Keratinocyte (primary cell): Measurements from ENCODE around the gene ARHGAP4. TPM values are rescaled to one million over a fixed set of nuclear protein-coding genes. Genes with fewer than 3 reads are reported as not detected.

Experiments
- DNase-seq: peaks from one replicate; pipeline ENCODE4 v3.0.0-alpha.2; 2011; ENCODE audit warnings: low read depth, missing footprints, low spot score
- FAIRE-seq: peaks from 2 replicates; lab custom pipeline; 2011; peaks lifted over from hg19 to GRCh38; lab: Jason Lieb, UNC
- H2AFZ ChIP-seq: 2 replicates; pipeline ENCODE4 v1.6.0; 2012; ENCODE audit warnings: low read length, control low read depth, inconsistent platforms; ENCODE audit not compliant: control insufficient read depth
- H3K27ac ChIP-seq: 2 replicates; pipeline ENCODE4 v1.5.1; 2011; ENCODE audit warnings: low read length; ENCODE audit not compliant: control insufficient read depth, insufficient read depth
- H3K27me3 ChIP-seq: 3 replicates; pipeline ENCODE4 v1.6.0; 2011; ENCODE audit warnings: low read length; ENCODE audit not compliant: control insufficient read depth, insufficient read depth; ENCODE audit errors: extremely low read depth
- H3K36me3 ChIP-seq, 2 experiments: 2 replicates in 1 of 2; 3 replicates in 1 of 2; pipeline ENCODE4 v1.5.1; 2011; ENCODE audit warnings: low read length in 2 of 2, mild to moderate bottlenecking in 1 of 2; ENCODE audit not compliant: control insufficient read depth in 2 of 2, insufficient read depth in 2 of 2; ENCODE audit errors: extremely low read depth in 1 of 2
- H3K4me1 ChIP-seq: 3 replicates; pipeline ENCODE4 v1.5.1; 2011; ENCODE audit warnings: low read length; ENCODE audit not compliant: control insufficient read depth, insufficient read depth; ENCODE audit errors: extremely low read depth
- H3K4me2 ChIP-seq: 3 replicates; pipeline ENCODE4 v1.6.0; 2011; ENCODE audit warnings: low read depth, low read length; ENCODE audit not compliant: control insufficient read depth, insufficient read depth; ENCODE audit errors: extremely low read depth
- H3K4me3 ChIP-seq, 3 experiments: fragments of 200-600 bp in 1 of 3; sonication (generic) in 1 of 3; 2 replicates in 2 of 3; 3 replicates in 1 of 3; pipeline ENCODE4 v1.5.1; 2011 to 2016; ENCODE audit warnings: low read length in 3 of 3, mild to moderate bottlenecking in 3 of 3, control low read depth in 2 of 3, inconsistent platforms in 1 of 3, low read depth in 1 of 3, mixed read lengths in 1 of 3, mixed run types in 1 of 3, moderate library complexity in 1 of 3; ENCODE audit not compliant: control insufficient read depth in 2 of 3, insufficient read depth in 2 of 3; ENCODE audit errors: extremely low read depth in 1 of 3
- H3K79me2 ChIP-seq: 2 replicates; pipeline ENCODE4 v1.6.0; 2012; ENCODE audit warnings: low read length; ENCODE audit not compliant: control insufficient read depth, insufficient read depth
- H3K9ac ChIP-seq: 3 replicates; pipeline ENCODE4 v1.6.0; 2011; ENCODE audit warnings: low read length; ENCODE audit not compliant: control insufficient read depth, insufficient read depth; ENCODE audit errors: extremely low read depth
- H3K9me1 ChIP-seq: 3 replicates; pipeline ENCODE4 v1.6.0; 2011; ENCODE audit warnings: low read length; ENCODE audit not compliant: control insufficient read depth, insufficient read depth; ENCODE audit errors: extremely low read depth
- H3K9me3 ChIP-seq: 2 replicates; pipeline ENCODE4 v1.5.1; 2012; ENCODE audit warnings: low read depth, low read length; ENCODE audit not compliant: control insufficient read depth
- H4K20me1 ChIP-seq: 3 replicates; pipeline ENCODE4 v1.6.0; 2011; ENCODE audit warnings: low read length; ENCODE audit not compliant: control insufficient read depth, insufficient read depth; ENCODE audit errors: extremely low read depth
- EZH2 ChIP-seq: IDR thresholded peaks from one replicate; pipeline ENCODE4 v1.6.1; 2012; ENCODE audit warnings: inconsistent platforms, mild to moderate bottlenecking, low read length, moderate library complexity
- dilution Hi-C: fragments of 300-500 bp; cut with MboI; formaldehyde crosslinking; loops from one replicate; pipeline ENCODE4 v1.7.0; 2020; ENCODE audit warnings: low sequenced_read_pairs; ENCODE audit not compliant: extremely low pct_ligation_motif_present
- polyA plus RNA-seq, 5 experiments: library from polyadenylated mRNA; depleted of rRNA in 3 of 5; stranded (reverse) in 3 of 5; stranded (forward) in 1 of 5; unstranded in 1 of 5; fragments of >200 nt; gene quantifications; 1 replicate in 1 of 5; 2 replicates in 3 of 5; 3 replicates in 1 of 5; pipeline versions ENCODE4 v1.2.1 to v1.2.3, GENCODE V29; 2011 to 2012; ENCODE audit warnings: missing spikeins in 2 of 5, low read depth in 1 of 5, low replicate concordance in 1 of 5
- TF ChIP-seq, protein P1 (sequence below), 3 experiments: IDR thresholded peaks in 1 of 3; conservative IDR thresholded peaks in 1 of 3; optimal IDR thresholded peaks in 1 of 3; 2 replicates in 2 of 3; 3 replicates in 1 of 3; pipeline versions ENCODE3 to v1.5.1; 2011; ENCODE audit warnings: low read length in 3 of 3, mild to moderate bottlenecking in 3 of 3, moderate library complexity in 2 of 3, control low read depth in 1 of 3, inconsistent platforms in 1 of 3; ENCODE audit not compliant: insufficient read depth in 2 of 3; ENCODE audit errors: extremely low read depth in 1 of 3

ARHGAP4 gene
- polyA plus RNA-seq, 1 donor (not counting 4 experiments of a cell fraction or from before 2014, with no cell fraction given) = 0.35 TPM

DNA sequence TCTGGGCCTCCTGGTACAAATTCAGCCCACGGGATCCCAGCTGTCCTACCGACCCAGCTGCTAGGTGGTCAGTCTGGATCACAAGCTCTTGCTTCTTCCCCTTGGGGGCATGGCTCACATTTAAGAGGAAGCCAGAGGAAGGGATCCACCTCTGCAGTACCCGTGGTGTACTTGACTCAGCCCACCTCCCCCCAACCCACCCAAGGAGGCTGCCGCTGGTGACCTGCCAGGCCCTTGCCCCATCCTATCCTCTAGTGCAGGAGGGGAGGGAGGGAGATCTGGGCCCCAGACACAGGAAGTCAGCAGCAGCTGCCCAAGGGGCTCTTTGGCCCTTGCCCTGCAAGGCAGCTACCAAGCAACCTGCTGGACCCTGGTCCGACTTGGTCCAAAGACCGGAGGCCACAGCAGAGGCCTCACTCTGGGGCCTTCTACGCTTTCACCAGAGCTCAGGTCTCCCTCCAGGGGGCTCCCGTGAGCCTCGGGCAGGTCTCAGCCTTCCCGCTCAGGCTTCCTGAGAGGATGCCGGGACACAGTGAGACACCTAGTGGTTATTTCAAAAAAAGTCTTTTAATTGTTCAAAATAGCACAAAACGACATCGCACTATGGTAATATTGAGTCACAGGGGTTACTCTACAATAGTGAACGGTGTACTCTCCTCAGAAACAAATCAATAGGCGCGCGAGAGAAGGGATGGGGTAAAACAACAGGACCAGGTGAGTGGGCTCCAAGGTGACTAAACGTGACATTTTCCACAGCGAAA is 21.1 kb upstream of the ARHGAP4 start:
- no peaks in the 10 kb centered on the region for H4K20me1 ChIP-seq
- no peak overlapping the region for H2AFZ ChIP-seq
- no peaks in the 10 kb centered on the region for H3K27me3 ChIP-seq
- no peak overlapping the region for H3K4me3 ChIP-seq
- no peaks in the 10 kb centered on the region for H3K79me2 ChIP-seq
- no peaks in the 10 kb centered on the region for H3K4me1 ChIP-seq
- no peak overlapping the region for H3K27ac ChIP-seq
- peaks cover 6 to 20% of the 10 kb centered on the region in 2 experiments for H3K36me3 ChIP-seq
- no peaks in the 10 kb centered on the region for H3K9me1 ChIP-seq
- H3K9me3 ChIP-seq = no peaks in the 10 kb centered on the region
- peak; percentile 79 for FAIRE-seq
- no peak overlapping the region for H3K4me2 ChIP-seq
- no peak overlapping the region for H3K9ac ChIP-seq
- dilution Hi-C loops = no loop called here
- TF ChIP-seq, protein P1, sequence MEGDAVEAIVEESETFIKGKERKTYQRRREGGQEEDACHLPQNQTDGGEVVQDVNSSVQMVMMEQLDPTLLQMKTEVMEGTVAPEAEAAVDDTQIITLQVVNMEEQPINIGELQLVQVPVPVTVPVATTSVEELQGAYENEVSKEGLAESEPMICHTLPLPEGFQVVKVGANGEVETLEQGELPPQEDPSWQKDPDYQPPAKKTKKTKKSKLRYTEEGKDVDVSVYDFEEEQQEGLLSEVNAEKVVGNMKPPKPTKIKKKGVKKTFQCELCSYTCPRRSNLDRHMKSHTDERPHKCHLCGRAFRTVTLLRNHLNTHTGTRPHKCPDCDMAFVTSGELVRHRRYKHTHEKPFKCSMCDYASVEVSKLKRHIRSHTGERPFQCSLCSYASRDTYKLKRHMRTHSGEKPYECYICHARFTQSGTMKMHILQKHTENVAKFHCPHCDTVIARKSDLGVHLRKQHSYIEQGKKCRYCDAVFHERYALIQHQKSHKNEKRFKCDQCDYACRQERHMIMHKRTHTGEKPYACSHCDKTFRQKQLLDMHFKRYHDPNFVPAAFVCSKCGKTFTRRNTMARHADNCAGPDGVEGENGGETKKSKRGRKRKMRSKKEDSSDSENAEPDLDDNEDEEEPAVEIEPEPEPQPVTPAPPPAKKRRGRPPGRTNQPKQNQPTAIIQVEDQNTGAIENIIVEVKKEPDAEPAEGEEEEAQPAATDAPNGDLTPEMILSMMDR (optimal IDR thresholded peaks at IDR 0.05 in 1 of 3, IDR thresholded peaks at IDR 0.05 in 1 of 3, conservative IDR thresholded peaks at IDR 0.05 in 1 of 3; ENCODE audit: extremely low read depth in 1 of 3, insufficient read depth in 2 of 3, low read length in 3 of 3) = peak in 2 of 3 experiments; percentile 83 to 85
- TF ChIP-seq EZH2 = no peak
- no peak for DNase-seq

DNA sequence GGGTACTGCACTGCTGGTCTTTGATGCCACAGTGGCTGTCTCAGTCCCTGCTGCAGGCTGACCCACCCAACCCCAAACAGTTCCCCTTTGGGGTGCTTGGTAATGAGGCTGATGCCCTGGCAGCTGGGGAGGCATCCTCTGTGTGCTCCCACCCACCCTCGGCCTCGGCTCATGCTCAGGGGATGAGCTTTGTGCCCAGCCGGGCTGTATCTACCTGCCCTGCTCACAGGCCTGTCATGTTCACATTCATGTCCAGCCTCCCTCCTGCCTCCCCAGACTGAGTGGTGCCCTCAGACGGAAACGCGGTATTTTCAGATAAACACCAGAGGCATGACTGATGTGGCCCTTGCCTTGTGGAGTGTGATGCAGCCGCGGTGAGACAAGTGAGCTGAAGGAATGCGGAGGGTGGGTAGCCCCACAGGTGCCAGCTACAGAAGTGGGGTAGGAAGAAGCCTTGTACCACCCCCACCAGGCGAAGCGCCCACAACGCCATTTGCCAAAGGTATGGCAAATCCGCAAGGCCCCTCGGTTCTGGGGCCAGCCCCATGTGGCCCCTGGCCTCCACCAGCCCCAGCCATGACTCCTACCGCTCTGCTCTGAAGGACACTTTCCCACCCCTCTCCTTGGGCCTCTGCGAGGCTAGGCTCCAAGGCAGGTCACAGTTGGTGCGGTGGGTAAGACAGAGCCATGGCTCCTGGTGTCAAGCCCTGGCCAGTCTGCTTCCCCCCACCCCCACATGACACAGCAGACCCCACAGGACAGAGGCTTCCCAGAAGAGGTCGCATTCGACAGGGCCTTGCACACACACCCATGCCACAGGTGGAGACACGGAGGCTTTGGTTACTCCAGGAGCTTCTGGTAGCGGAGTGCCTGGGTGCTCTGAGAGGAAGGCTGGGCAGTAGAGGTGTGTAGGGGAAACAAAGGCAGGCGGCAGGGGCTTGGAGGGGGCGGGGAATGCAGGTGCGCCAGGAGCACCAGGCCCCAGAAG is 20.2 kb upstream of the ARHGAP4 start:
- Histone ChIP-seq H3K4me2 (no peak overlapping the region), H3K9ac (no peak overlapping the region), H3K27ac (no peak overlapping the region), H3K9me1 (no peaks in the 10 kb centered on the region), H4K20me1 (no peaks in the 10 kb centered on the region), H3K9me3 (no peaks in the 10 kb centered on the region), H2AFZ (no peak overlapping the region), H3K4me1 (no peaks in the 10 kb centered on the region), H3K36me3 (peaks cover 5 to 15% of the 10 kb centered on the region in 2 experiments), H3K27me3 (no peaks in the 10 kb centered on the region), H3K4me3 (no peak overlapping the region), H3K79me2 (no peaks in the 10 kb centered on the region)
- no peak for FAIRE-seq
- DNase-seq = no peak
- TF ChIP-seq, protein P1 (optimal IDR thresholded peaks at IDR 0.05 in 1 of 3, IDR thresholded peaks at IDR 0.05 in 1 of 3, conservative IDR thresholded peaks at IDR 0.05 in 1 of 3; ENCODE audit: extremely low read depth in 1 of 3, insufficient read depth in 2 of 3, low read length in 3 of 3) = no peak
- no peak for TF ChIP-seq EZH2
- dilution Hi-C loops = no loop called here
